COR-L47 (cell line): Measurements from ENCODE around the gene DLG1.

Source experiments
- DNase-seq: peaks from one replicate; lab custom pipeline; 2025; lab: John Stamatoyannopoulos, UW

Gene DLG1

DNA sequence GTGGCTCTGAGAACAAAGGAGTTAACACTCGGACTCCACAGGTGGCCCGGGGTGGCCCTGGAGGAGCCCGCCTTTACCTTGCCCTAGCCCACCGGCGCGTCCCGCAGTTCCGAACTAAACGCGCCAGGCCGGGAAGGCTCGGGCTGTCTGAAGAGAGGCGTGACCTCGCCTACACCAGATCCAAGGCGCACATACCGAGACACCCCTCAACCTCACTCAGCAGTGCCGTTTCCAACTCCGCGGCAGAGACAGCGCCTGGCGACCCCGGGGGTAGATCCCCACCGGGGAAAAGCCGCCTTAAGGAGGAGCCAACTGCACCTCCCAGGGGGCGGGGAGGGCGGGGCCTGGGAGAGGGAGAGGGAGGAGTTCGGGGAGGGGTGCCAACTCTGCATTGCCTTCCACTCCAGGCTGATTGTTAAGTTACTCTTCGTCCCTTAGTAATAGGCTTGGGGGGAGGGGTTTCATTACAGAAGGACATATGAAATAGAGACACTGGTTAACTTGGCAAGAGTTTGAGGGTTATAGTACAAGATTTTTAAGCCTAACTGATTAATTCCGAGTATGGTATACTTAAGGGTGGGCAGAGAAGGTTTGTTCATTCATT is at the start of gene DLG1:
Gene DLG1, minus strand, starts transcription at position 272 of the 604 bp plus-strand sequence. CDS start 1,408 bp downstream, outside the sequence.
- DNase-seq: peak; percentile 90

GRCh38 chr3:197348014-197348413 is 49.6 kb upstream of the DLG1 start:
- no peak for DNase-seq

- no peak for DNase-seq
Measured at GRCh38 chr3:197345390-197345789, 47.0 kb upstream of the DLG1 start.

- DNase-seq: no peak
Measured at GRCh38 chr3:197344582-197345318, 46.3 kb upstream of the DLG1 start.

GRCh38 chr3:197343656-197344408 is 45.4 kb upstream of the DLG1 start:
- DNase-seq: no peak

DNA sequence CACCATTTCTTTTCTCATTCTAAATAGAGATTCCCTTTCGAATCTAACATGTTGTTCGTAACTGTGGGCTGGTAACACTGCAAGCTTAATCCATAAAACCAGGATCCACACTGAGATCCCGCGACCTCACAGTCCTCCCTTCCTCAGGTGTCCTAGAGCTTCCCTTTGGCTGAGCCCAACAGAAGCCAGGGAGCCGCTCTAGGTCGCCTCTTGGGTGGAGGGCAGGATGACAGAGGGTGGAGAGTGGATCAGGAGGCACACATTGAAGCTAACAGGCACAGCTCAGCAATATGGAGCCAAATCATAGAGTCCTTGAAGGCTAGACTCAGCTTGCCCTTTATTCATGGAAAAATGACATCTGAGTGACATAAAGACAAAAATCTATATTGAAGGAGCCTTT is 44.7 kb upstream of the DLG1 start:
- DNase-seq: no peak

- DNase-seq: no peak
Measured at GRCh38 chr3:197340521-197340871, 42.1 kb upstream of the DLG1 start.

- DNase-seq: no peak
Measured at GRCh38 chr3:197339841-197340520, 41.6 kb upstream of the DLG1 start.

DNA sequence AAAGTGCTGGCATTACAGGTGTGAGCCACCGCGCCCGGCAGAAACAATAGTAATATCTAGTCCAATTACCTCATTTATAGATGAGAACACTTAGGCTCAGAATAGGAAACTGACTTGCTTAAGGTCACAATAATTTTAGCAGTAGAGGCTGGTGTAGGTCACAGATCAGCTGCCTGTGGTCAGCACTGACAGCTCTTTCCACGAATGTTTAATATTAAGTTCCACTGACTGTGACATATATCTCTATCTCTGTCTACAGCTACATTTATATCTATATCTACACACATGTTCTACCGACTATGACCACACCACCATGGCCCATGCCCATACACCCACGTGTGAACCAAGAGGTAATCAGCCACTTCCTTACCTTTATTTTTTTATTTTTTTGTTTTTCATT is 40.2 kb upstream of the DLG1 start:
- no peak for DNase-seq

DNA sequence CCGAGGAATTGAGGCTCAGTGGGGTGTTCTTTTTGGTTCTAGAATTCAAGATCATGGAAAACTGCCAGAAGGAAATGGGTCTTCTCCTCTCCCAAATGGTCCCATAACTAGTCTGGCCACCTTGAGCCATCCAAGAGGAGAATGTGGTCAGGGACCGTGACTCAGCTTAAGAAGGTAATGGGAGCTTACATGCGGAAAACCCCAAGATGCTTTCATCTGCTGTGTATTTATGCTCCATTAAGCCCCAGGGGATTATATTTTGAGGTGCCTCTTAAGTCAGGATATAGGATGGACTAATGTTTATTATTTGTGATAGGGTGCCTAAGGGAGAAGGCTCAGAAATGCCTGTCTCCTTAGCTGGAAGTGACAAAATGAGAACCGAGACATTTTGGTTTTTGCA is 39.2 kb upstream of the DLG1 start:
- DNase-seq: no peak

- no peak for DNase-seq
Measured at GRCh38 chr3:197337214-197337613, 38.8 kb upstream of the DLG1 start.

- no peak for DNase-seq
Measured at GRCh38 chr3:197336348-197336747, 37.9 kb upstream of the DLG1 start.

DNA sequence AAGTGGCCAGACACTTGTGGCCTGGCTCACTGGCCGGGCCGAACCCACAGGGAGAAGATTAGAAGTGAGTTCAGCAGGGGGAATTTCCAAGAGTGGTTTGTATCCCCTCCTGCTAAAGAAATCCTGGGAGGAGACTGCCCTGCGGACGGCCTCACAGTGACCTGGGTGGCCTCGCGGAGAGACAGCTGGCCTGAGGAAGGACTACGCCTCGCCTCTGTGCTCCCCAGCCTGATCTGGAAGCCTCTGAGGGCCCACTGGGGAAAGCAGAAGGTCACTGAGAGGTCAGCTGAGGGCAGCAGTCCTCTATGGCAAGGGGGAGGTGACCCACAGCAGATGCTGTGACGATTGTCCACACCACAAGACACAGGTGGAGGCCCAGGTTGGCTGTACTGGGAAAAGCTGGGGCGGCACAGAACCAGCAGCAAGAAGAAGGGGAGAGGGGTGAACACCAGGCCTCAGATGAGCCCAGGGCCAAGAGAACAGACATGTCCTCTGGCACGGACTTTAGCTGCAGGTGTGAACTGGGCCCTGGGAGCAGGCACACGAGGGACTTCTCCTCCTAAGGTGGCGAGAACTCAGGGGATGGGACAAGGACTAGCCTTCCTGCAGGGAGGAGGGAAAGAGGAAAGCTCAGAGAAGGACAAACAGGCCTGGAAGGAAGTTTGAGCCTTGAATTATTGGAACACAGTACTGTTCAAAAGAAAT is 37.2 kb upstream of the DLG1 start:
- no peak for DNase-seq

DNA sequence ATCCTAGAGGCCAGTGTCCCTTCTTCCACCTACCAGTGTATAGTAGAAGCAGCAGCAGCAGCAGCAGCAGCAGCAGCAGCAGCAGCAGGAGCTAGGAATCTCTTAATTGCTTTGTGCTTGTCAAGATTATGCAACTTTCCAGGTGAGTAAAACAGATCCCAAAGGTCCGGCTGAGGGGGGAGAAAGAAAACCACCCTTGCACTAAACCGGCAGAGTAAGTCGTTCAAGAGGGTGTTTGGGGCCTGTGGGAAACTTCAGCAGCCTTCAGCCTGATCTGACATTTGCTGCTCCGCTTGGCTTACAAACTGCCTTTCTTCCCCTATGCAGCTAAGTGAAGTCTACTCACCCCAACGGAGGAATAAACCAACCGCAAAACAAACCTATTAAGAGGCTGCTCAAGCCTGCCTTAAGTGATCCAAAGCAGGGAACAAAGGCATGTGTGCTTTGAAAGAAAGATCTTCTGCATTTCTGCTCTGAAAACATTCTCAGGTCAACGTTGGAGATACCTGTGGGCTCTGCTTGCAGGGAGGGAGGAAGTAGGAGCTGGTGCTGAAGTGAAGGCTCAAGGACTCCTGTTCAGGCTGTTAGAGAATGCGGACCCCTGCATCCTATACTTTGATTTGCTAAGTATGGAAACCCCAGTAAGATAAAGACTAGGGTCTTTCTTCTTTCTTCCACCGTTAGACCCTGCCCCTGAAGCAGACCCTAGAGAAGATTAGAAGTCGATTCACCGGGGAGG is 35.7 kb upstream of the DLG1 start:
- no peak for DNase-seq

- DNase-seq: no peak
Measured at GRCh38 chr3:197331131-197331530, 32.7 kb upstream of the DLG1 start.

DNA sequence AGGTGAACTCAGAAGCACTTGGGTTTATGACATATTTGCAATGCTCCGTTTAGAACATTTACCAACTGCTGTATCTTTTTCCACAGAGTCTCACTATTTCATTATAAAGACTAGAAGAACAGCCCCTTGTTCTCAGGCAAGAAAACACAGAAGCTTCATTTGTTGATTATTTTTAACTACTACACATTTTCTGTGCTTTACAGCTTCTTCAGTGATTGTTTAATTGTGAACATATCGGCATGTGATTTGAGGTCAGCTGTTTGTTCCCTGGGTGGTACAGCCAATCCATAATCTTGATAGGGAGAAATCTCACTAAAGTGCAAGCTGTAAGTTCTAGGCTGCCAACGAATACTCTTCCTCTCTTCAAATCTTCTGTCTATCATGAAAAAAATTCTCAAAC is 31.0 kb upstream of the DLG1 start:
- no peak for DNase-seq

DNA sequence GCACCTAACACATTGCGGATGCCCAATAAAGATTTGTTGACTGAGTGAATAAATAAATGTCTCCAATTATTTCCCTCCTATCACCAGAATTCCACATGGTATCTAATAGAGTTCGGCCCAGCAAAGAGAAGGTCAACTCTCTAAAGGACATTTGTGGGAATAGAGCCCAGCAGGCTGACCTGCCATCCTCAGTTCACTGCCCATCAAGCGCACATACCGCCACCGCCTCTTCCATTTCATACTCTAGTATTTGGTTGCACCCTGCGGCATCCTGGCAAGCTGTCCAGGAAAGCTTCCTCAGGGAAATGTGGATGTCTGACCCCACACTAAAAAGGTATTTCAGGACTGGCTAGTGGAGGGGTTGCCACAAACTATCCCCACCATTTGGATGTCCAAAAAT is 29.8 kb upstream of the DLG1 start:
- DNase-seq: no peak

DNA sequence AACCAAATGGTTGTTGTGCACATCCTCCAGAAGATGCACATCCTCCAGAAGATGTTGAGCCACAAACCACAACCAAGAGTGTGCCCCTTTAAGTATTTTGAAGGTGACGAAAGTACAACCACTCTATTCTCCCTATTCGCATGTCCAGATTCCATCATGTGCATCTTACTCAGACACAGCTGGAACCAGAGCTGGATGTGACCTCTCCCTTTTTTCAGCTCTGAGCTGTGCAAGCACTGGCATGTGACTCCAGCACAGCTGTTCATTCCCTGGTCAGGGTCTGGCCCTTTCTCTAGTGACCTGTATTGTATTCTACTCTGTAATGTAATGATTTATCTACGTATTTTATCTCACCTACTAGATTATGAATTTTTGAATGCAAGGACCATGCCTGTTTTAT is 29.3 kb upstream of the DLG1 start:
- DNase-seq: no peak

GRCh38 chr3:197325773-197326172 is 27.4 kb upstream of the DLG1 start:
- no peak for DNase-seq

DNA sequence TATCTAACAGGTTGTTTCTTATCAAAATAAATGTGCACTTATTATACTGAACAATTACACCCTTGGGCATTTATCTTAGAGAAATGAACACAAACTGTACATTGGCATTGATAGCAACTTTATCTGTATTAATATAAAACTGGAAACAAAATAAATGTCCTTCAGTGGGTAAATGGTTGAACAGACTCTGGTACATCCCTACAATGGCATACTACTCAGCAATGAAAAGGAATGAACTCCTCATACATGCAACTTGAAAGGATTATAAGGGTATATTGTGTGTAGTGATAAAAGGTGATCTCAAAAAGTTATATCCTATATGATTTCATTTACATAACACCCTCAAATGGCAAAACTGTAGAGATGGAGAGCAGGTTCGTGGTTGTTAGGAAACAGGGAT is 23.7 kb upstream of the DLG1 start:
- DNase-seq: no peak

GRCh38 chr3:197320582-197320981 is 22.2 kb upstream of the DLG1 start:
- DNase-seq: no peak
